ENCODE measurements around the gene PUM1.

- TF ChIP-seq, protein P1, sequence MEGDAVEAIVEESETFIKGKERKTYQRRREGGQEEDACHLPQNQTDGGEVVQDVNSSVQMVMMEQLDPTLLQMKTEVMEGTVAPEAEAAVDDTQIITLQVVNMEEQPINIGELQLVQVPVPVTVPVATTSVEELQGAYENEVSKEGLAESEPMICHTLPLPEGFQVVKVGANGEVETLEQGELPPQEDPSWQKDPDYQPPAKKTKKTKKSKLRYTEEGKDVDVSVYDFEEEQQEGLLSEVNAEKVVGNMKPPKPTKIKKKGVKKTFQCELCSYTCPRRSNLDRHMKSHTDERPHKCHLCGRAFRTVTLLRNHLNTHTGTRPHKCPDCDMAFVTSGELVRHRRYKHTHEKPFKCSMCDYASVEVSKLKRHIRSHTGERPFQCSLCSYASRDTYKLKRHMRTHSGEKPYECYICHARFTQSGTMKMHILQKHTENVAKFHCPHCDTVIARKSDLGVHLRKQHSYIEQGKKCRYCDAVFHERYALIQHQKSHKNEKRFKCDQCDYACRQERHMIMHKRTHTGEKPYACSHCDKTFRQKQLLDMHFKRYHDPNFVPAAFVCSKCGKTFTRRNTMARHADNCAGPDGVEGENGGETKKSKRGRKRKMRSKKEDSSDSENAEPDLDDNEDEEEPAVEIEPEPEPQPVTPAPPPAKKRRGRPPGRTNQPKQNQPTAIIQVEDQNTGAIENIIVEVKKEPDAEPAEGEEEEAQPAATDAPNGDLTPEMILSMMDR (conservative IDR thresholded peaks at IDR 0.05), result no peak
- TF ChIP-seq ZFX (IDR thresholded peaks at IDR 0.05), result no peak
These were observed 163.5 kb downstream of the PUM1 start for GRCh38 chr1:30901798-30902581.
